Measurements from ENCODE around the gene TMCO6.
"Not testable (repeated sequence)": the region's sequence is repeated elsewhere in the genome, so short reads cannot be mapped to it uniquely, and the experiment has no call there.

The TMCO6 gene

DNA sequence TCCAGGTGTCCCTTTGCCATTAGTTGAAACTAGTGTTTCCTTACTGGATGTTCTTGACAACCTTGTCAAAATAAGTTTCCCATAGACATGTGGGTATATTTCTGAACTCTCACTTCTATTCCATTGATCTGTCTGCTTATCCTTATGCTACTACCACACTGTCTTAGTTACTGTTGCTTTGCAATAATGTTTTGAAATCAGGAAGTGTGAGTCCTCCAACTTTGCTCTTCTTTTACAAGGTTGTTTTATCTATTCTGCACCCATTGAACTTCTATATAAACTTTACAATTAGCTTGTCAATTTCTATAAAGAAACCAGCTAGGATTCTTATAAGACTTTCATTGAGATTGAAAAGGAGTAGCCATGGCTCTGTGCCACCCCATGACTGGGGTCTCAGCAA is 30.5 kb upstream of the TMCO6 start:
- DNase-seq (no peak), ATAC-seq (replicated peaks) (no peak)
- Mint-ChIP-seq H3K4me1 (peaks cover 14 to 19% of the 10 kb centered on the region in 2 donors), H3K27ac (no peak overlapping the region), H3K4me3 (no peak overlapping the region), H3K36me3 (no peaks in the 10 kb centered on the region), H3K9me3 (no peaks in the 10 kb centered on the region), H3K27me3 (no peaks in the 10 kb centered on the region)

DNA sequence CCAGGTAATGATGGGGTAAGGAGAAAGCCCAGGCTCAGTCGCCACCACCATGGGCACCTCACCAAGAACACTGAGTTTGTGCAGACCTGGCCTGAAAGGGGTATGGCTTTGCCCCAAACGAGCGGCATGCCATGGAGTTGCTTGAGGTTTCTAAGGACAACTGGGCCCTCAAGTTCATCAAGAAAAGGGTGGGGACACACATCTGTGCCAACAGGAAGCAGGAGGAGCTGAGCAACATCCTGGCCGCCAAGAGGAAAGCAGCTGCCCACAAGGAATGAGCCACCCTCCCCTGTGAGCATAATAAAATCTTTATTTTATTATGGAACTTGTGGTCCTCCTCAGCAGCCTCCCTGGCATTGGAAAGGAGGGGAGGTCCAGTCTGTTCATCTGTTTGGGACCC is 30.1 kb upstream of the TMCO6 start:
- H3K27me3 Mint-ChIP-seq: no peaks in the 10 kb centered on the region

DNA sequence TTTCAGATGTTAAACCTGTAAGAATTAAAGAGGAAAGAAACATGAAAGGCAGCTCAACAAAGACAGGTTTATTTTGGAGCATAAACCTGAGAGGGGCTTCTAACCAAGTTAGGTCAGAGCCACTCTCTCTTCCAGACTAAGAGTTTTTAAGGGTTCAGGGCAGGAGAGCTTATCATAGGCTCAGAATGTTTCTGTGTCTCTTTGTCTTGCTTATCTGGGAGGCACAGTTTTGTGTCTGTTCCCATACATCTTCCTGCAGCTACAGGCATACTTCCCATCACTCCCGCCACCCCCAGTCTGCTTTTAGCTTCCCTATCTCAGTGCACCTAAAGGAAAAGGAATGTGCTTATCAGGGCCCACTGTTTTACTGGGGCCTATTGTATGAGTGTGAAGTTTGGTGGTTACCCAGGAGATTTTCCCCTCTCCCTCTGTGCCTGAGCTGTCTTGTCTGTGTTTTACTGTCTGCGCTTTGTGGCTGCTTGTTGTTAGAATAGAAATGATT is 28.2 kb upstream of the TMCO6 start:
- H3K36me3 Mint-ChIP-seq: no peaks in the 10 kb centered on the region
- ATAC-seq (replicated peaks) (no peak), DNase-seq (no peak)
- H3K4me1 Mint-ChIP-seq: peaks cover 14 to 19% of the 10 kb centered on the region in 2 donors
- no peaks in the 10 kb centered on the region for H3K9me3 Mint-ChIP-seq
- H3K27me3 Mint-ChIP-seq: no peaks in the 10 kb centered on the region
- H3K27ac Mint-ChIP-seq: no peak overlapping the region
- no peak overlapping the region for H3K4me3 Mint-ChIP-seq

More for the DNA sequence above, 30.1 kb upstream of the TMCO6 start:
- no peak overlapping the region for H3K27ac Mint-ChIP-seq
- ATAC-seq (replicated peaks) (no peak), DNase-seq (no peak)
- no peaks in the 10 kb centered on the region for H3K36me3 Mint-ChIP-seq
- no peak overlapping the region for H3K4me3 Mint-ChIP-seq
- peaks cover 14 to 19% of the 10 kb centered on the region in 2 donors for H3K4me1 Mint-ChIP-seq
- H3K9me3 Mint-ChIP-seq: no peaks in the 10 kb centered on the region

DNA sequence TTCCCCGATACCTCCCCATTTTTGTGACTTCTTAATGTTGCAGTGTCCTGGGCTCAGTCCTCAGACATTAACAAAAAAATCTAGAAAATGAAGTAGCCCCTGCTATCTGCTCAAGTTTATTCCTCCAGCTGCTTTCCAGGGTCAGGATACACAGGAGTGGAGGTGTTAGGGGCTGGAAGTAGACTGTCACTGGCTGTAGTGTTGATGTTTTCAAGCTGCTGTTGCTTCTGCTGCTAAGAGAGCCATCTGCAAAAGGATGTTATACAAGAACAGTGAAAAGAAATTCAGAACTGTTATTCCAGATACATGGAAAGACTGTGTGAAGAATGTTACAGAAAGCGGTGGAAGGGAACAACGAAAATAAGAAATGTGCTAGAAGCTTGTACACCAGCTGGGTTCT is 16.9 kb upstream of the TMCO6 start:
- H3K4me1 Mint-ChIP-seq: no peaks in the 10 kb centered on the region
- H3K4me3 Mint-ChIP-seq: no peak overlapping the region
- ATAC-seq (replicated peaks) (no peak), DNase-seq (no peak)
- H3K27me3 Mint-ChIP-seq: peaks cover 43 to 45% of the 10 kb centered on the region in 2 donors
- no peaks in the 10 kb centered on the region for H3K36me3 Mint-ChIP-seq
- H3K27ac Mint-ChIP-seq: peak overlapping the region; percentile 37
- peaks cover 0 to 4% of the 10 kb centered on the region in 2 donors for H3K9me3 Mint-ChIP-seq

DNA sequence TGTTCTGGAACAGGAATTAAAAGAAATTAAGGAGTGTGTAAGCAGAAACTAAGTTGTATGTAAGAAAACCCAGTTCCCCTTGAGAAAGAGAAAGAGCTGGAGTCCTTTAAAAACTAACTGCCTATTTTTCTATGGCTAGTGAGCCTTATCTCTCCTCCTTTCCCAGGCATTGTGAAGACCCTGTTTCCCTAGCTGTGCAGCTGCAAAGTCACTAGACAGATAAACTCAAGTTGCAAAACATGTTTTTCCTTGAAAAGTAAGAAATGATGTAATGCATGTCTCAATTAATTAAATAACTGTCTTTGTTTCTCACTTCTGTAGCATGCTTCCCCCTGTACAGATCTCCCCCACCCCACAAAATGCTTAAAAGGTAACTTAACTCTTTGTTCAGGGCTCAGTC is 16.2 kb upstream of the TMCO6 start:
- not testable (repeated sequence) for H3K4me1 Mint-ChIP-seq; H3K9me3 Mint-ChIP-seq; H3K27ac Mint-ChIP-seq; H3K36me3 Mint-ChIP-seq; H3K4me3 Mint-ChIP-seq; ATAC-seq (replicated peaks); DNase-seq
- peaks cover 40 to 44% of the 10 kb centered on the region in 2 donors for H3K27me3 Mint-ChIP-seq

DNA sequence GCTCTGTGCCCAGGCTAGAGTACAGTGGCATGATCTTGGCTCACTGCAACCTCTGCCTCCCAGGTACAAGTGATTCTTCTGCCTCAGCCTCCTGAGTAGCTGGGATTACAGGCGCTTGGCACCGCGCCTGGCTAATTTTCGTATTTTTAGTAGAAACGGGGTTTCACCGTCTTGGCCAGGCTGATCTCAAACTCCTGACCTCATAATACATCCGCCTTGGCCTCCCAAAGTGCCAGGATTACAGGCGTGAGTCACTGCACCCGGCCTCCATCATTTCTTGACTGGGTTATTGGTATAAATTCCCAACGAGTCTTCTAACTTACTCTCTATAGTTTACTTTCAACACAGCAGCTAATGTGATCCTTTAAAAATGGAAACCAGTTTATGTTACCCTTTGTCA is 14.4 kb upstream of the TMCO6 start:
- ATAC-seq (replicated peaks); H3K27ac Mint-ChIP-seq; H3K9me3 Mint-ChIP-seq; H3K4me3 Mint-ChIP-seq; H3K36me3 Mint-ChIP-seq; H3K4me1 Mint-ChIP-seq; DNase-seq: not testable (repeated sequence)
- H3K27me3 Mint-ChIP-seq: peaks cover 31% of the 10 kb centered on the region in 2 donors

DNA sequence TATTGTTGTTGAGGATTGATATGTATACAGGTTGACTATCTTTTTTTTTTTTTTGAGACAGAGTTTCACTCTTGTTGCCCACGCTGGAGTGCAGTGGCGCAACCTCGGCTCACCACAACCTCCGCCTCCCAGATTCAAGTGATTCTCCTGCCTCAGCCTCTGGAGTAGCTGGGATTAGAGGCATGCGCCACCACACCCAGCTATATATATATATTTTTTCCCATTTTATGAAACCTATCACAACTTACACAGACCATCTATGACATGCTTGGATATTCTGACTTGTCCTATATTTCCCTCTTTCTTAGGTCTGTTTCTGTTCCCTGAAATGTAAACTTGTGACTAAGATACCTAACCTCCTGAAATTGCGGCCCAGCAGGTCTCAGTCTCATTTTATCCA is 11.3 kb upstream of the TMCO6 start:
- Mint-ChIP-seq H3K27me3 (peaks cover 32 to 47% of the 10 kb centered on the region in 2 donors), H3K4me1 (peaks cover 13 to 14% of the 10 kb centered on the region in 2 donors), H3K4me3 (no peak overlapping the region), H3K9me3 (no peaks in the 10 kb centered on the region), H3K27ac (no peak overlapping the region), H3K36me3 (no peaks in the 10 kb centered on the region)
- ATAC-seq (replicated peaks): no peak
- no peak for DNase-seq

DNA sequence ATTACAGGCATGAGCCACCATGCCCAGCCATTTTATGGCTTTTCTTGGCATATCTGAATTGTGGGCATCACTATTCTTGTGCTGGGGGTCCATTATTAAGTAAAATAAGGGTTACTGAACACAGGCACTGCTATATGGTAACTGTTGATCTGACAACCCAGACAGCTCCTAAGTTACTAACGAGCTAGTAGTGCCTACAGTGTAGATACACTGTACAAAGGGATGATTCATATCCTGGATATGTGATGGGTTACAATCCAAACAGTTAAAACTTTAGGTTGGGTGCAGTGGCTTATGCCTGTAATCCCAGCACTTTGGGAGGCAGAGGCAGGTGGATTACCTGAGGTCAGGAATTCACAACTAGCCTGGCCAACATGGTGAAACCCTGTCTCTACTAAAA is 10.5 kb upstream of the TMCO6 start:
- Mint-ChIP-seq H3K9me3 (no peaks in the 10 kb centered on the region), H3K27ac (no peak overlapping the region), H3K4me1 (peaks cover 18 to 21% of the 10 kb centered on the region in 2 donors), H3K4me3 (no peak overlapping the region), H3K27me3 (peaks cover 32 to 52% of the 10 kb centered on the region in 2 donors), H3K36me3 (no peaks in the 10 kb centered on the region)
- no peak for ATAC-seq (replicated peaks)
- DNase-seq: no peak

DNA sequence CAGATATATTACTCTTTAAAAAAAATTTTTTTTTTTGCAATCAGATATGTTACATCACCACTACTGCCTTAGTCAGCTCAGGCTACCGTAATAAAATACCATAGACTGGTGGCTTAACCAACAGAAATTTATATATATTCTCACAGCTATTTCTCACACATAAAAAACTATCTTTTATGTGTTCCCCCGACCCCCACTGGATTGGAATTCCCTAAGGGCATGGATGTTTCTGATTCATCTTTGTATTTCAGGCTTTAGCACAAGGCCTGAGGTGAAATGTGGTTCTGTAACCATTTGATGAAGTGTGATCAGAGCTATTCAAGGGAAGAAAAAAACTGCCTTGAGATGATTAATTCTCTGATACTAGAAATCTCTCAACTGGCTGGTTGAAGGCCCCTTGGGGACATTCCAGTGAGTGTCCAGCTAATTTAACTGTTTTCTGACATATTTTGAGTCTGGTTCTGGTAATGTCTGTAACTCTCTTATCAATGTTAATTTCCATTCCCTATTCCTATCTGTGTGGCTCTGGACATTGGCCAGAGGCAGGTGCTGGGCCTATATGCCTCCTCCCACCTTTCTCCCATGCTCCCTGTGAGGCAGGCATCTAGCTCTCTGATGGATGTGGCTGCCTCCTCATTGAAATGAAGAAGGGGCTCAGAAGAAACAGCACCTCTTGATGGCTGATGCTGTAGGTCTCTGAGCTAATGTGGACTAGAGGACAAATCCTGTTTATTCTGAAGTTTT is 8.8 kb upstream of the TMCO6 start:
- DNase-seq: no peak
- Mint-ChIP-seq H3K36me3 (no peaks in the 10 kb centered on the region), H3K27ac (no peak overlapping the region), H3K27me3 (peaks cover 29 to 52% of the 10 kb centered on the region in 2 donors), H3K9me3 (no peaks in the 10 kb centered on the region), H3K4me3 (no peak overlapping the region), H3K4me1 (peaks cover 18 to 26% of the 10 kb centered on the region in 2 donors)
- ATAC-seq (replicated peaks): no peak

DNA sequence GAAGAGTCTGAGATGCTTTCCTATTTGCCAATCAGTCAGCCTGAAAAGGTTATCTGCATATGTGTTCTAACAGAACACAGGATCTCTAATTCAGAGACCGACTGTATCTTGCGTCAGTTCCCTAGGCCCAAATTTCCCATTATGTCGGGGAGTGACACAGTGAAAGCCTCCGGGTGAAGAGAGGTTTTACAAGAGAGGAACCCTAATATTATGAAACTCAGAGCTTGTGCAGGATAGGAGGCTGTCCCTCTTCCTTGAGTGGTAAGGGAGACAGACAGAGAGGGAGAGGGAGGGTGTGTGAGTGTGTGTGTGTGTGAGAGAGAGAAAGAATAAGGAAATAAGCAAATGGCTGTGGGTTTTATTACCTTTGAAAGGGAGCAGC is 8.2 kb upstream of the TMCO6 start:
- H3K27me3 Mint-ChIP-seq: peaks cover 28 to 47% of the 10 kb centered on the region in 2 donors
- DNase-seq (no peak), ATAC-seq (replicated peaks) (no peak)
- H3K4me1 Mint-ChIP-seq: peaks cover 18 to 26% of the 10 kb centered on the region in 2 donors
- H3K9me3 Mint-ChIP-seq: no peaks in the 10 kb centered on the region
- H3K36me3 Mint-ChIP-seq: no peaks in the 10 kb centered on the region
- no peak overlapping the region for H3K27ac Mint-ChIP-seq
- H3K4me3 Mint-ChIP-seq: no peak overlapping the region

DNA sequence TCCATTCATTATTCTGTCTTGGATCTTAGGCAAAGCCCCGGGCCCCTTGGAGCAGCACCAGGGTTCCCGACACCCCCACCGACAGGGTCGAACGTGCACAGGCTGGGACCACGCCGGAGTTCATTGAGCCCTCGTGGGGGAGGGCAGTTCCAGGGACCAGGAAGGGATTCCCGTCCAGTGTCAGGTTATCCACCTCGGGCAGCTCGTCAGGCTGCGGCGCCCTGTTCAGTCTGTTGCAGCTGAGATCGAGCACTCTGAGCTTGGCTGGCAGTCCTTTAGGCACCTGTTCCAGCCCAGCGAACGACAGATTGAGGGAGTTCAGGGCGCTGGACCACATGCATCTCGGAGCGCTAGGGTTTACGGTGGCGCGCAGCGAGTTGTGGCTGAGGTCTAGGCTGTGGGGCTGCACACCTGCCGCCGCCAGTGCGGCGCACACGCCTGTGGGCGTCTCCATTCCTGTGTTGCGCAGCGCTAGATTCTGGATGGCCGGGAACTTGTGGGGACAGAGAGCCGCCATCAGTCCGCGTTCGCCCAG is 7.4 kb upstream of the TMCO6 start:
- Mint-ChIP-seq H3K27ac (peak overlapping the region; percentile 80), H3K9me3 (no peaks in the 10 kb centered on the region), H3K27me3 (peaks cover 26 to 42% of the 10 kb centered on the region in 2 donors), H3K4me1 (peaks cover 19 to 26% of the 10 kb centered on the region in 2 donors), H3K4me3 (peak overlapping the region; percentile 83 to 89), H3K36me3 (no peaks in the 10 kb centered on the region)
- ATAC-seq (replicated peaks) (peak; percentile 61 to 64), DNase-seq (no peak)

DNA sequence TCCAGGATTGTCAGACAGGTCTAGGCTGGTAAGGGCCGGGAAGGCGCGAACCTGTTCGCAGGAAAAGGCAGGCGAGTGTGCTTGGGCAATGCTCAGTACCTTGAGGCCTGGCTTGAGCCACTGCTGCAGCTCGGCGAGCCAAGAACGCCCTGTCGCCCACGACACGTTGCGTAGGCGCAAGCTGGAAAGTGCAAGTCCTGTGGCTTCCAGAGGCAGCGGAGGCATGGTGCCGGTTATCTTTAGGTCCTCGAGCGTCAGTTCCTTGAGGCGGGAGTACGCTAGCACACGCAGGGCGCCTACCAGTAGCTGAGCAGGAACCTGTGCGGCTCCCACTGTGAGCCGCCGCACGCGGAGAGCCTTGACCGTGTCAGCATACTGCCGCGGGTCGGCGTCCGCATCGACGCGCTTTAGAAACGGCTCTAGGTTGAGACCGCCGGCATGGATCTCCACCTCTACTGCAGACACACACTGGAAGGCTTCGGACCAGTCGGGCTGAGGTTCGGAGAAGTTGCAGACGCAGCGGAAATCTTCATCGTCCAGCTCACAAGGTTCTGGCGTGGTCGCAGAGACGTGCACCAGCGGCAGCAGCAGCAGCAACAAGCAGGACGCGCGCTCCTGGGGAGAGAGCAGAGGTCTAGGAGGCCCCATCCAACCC is 6.8 kb upstream of the TMCO6 start:
- H3K4me1 Mint-ChIP-seq: peaks cover 20 to 26% of the 10 kb centered on the region in 2 donors
- ATAC-seq (replicated peaks) (peak; percentile 75 to 80), DNase-seq (peak; percentile 32)
- no peaks in the 10 kb centered on the region for H3K36me3 Mint-ChIP-seq
- H3K27ac Mint-ChIP-seq: peak overlapping the region; percentile 80
- H3K4me3 Mint-ChIP-seq: peak overlapping the region; percentile 83 to 89
- H3K27me3 Mint-ChIP-seq: peaks cover 23 to 38% of the 10 kb centered on the region in 2 donors
- H3K9me3 Mint-ChIP-seq: no peaks in the 10 kb centered on the region

DNA sequence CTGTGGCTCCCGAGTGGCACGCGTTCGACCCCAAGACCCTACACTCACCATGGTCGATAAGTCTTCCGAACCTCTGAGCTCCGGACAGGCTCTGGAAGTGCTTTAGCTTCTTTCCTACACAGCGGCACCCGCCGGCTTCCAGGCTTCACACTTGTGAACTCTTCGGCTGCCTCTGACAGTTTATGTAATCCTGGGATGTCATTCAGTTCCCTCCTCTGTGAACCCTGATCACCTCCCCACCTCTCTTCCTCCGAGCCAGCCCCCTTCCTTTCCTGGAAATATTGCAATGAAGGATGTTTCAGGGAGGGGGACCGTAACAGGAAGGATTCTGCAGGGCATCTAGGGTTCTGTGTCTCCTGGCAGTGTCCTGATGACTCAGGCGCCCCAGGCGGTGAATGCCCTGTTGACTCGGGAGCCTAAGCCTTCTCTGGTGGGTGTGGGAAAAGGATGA is 6.2 kb upstream of the TMCO6 start, which contains the start of gene CD14:
TSS of gene CD14 (minus strand) at position 155 of the 451 bp plus-strand sequence. CDS start at position 51, 104 bp downstream.
- Mint-ChIP-seq H3K4me1 (peaks cover 20 to 26% of the 10 kb centered on the region in 2 donors), H3K9me3 (no peaks in the 10 kb centered on the region), H3K4me3 (peak within 1 kb of the TSS; percentile 83 to 89), H3K27ac (peak within 1 kb of the TSS; percentile 80), H3K27me3 (peaks cover 22 to 33% of the 10 kb centered on the region in 2 donors), H3K36me3 (no peaks in the 10 kb centered on the region)
- no peak for DNase-seq
- peak in 1 of 2 donors; percentile 5 for ATAC-seq (replicated peaks)

DNA sequence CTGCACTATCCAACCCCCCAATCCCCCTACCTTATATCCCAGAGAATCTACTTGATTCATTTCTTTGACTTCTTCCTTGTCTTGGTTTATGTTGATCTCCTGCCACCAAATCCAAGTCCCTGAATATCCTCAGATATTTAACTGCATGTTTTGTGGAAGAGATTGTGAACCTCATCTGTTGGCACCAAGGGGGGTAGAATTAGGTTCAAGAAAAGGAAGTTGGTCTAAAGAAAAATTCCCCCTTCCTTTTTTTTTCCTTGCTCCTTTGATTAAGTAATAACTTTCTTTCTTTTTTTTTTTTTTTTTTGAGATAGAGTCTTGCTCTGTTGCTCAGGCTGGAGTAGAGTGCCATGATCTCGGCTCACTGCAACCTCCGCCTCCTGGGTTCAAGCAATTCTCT is 5.8 kb upstream of the TMCO6 start:
- ATAC-seq (replicated peaks): no peak
- H3K36me3 Mint-ChIP-seq: no peaks in the 10 kb centered on the region
- H3K9me3 Mint-ChIP-seq: no peaks in the 10 kb centered on the region
- peaks cover 17 to 28% of the 10 kb centered on the region in 2 donors for H3K27me3 Mint-ChIP-seq
- no peak overlapping the region for H3K27ac Mint-ChIP-seq
- no peak for DNase-seq
- peak overlapping the region; percentile 83 to 89 for H3K4me3 Mint-ChIP-seq
- peaks cover 20 to 28% of the 10 kb centered on the region in 2 donors for H3K4me1 Mint-ChIP-seq
